ENCODE results near the gene PGPEP1.
"Not testable (repeated sequence)": the region's sequence is repeated elsewhere in the genome, so short reads cannot be mapped to it uniquely, and the experiment has no call there.

PGPEP1 gene

GRCh38 chr19:18401580-18402112 lies 61.2 kb downstream of the PGPEP1 start:
- Mint-ChIP-seq H3K4me1 (ENCODE audit: low read depth in 2 of 2) (peaks cover 0 to 12% of the 10 kb centered on the region in 2 donors), H3K9me3 (no peaks in the 10 kb centered on the region), H3K27ac (peak overlapping the region in 1 of 2 donors; percentile 39), H3K27me3 (peaks cover 10 to 24% of the 10 kb centered on the region in 2 donors), H3K4me3 (no peak overlapping the region), H3K36me3 (ENCODE audit: insufficient read depth) (peaks cover 7% of the 10 kb centered on the region)
- DNase-seq (no peak), ATAC-seq (replicated peaks) (peak; percentile 54)

DNA sequence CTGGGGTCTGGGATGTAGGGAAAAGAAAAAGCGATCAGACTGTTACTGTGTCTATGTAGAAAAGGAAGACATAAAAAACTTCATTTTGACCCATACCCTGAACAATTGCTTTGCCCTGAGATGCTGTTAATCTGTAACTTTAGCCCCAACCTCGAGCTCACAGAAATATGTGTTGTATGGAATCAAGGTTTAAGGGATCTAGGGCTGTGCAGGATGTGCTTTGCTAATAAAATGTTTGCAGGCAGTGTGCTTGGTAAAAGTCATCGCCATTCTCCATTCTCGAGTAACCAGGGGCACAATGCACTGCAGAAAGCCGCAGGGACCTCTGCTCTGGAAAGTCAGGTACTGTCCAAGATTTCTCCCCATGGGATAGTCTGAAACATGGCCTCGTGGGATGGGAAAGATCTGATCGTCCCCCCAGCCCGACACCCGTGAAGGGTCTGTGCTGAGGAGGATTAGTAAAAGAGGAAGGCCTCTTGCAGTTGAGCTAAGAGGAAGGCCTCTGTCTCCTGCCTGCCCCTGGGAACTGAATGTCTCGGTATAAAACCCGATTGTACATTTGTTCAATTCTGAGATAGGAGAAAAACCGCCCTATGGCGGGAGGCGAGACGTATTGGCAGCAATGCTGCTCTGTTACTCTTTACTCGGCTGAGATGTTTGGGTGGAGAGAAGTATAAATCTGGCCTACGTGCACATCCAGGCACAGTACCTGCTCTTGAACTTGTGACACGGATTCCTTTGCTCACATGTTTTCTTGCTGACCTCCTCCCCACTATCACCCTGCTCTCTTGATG lies 62.3 kb downstream of the PGPEP1 start:
- not testable (repeated sequence) for DNase-seq; H3K27ac Mint-ChIP-seq; H3K36me3 Mint-ChIP-seq (ENCODE audit: insufficient read depth); H3K4me3 Mint-ChIP-seq; ATAC-seq (replicated peaks); H3K9me3 Mint-ChIP-seq; H3K4me1 Mint-ChIP-seq (ENCODE audit: low read depth in 2 of 2)
- H3K27me3 Mint-ChIP-seq, result peaks cover 9 to 18% of the 10 kb centered on the region in 2 donors

DNA sequence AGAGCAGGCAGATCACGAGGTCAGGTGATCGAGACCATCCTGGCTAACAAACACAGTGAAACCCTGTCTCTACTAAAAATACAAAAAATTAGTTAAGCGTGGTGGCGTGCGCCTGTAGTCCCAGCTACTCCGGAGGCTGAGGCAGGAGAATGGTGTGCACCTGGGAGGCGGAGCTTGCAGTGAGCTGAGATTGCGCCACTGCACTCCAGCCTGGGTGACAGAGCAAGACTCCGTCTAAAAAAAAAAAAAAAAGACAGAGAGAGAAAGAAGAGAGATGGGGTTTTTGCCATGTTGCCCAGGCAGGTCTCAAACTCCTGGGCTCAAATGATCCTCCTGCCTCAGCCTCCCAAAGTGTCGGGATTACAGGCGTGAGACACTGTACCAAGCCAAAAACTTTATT lies 65.4 kb downstream of the PGPEP1 start:
- not testable (repeated sequence) for H3K27ac Mint-ChIP-seq; H3K9me3 Mint-ChIP-seq; H3K4me3 Mint-ChIP-seq; H3K27me3 Mint-ChIP-seq; H3K4me1 Mint-ChIP-seq (ENCODE audit: low read depth in 2 of 2); ATAC-seq (replicated peaks); H3K36me3 Mint-ChIP-seq (ENCODE audit: insufficient read depth); DNase-seq

GRCh38 chr19:18406749-18407148 lies 66.4 kb downstream of the PGPEP1 start:
- H3K27me3 Mint-ChIP-seq, result peaks cover 0 to 4% of the 10 kb centered on the region in 2 donors
- H3K36me3 Mint-ChIP-seq (ENCODE audit: insufficient read depth), result peaks cover 8% of the 10 kb centered on the region
- no peak overlapping the region for H3K4me3 Mint-ChIP-seq
- DNase-seq (no peak), ATAC-seq (replicated peaks) (no peak)
- H3K4me1 Mint-ChIP-seq (ENCODE audit: low read depth in 2 of 2), result peaks cover 4 to 7% of the 10 kb centered on the region in 2 donors
- no peaks in the 10 kb centered on the region for H3K9me3 Mint-ChIP-seq
- no peak overlapping the region for H3K27ac Mint-ChIP-seq

- Mint-ChIP-seq H3K36me3 (ENCODE audit: insufficient read depth) (peaks cover 3% of the 10 kb centered on the region), H3K27me3 (no peaks in the 10 kb centered on the region), H3K9me3 (no peaks in the 10 kb centered on the region), H3K27ac (no peak overlapping the region), H3K4me3 (no peak overlapping the region), H3K4me1 (ENCODE audit: low read depth in 2 of 2) (peaks cover 3 to 7% of the 10 kb centered on the region in 2 donors)
- peak; percentile 31 for ATAC-seq (replicated peaks)
- DNase-seq, result no peak
These were observed 67.7 kb downstream of the PGPEP1 start for GRCh38 chr19:18408053-18408476.

GRCh38 chr19:18412610-18413239 lies 72.3 kb downstream of the PGPEP1 start:
- Mint-ChIP-seq H3K27me3 (no peaks in the 10 kb centered on the region), H3K9me3 (no peaks in the 10 kb centered on the region), H3K27ac (peak overlapping the region in 1 of 2 donors; percentile 68), H3K4me3 (peak overlapping the region in 1 of 2 donors; percentile 4), H3K4me1 (ENCODE audit: low read depth in 2 of 2) (peaks cover 28 to 41% of the 10 kb centered on the region in 2 donors), H3K36me3 (ENCODE audit: insufficient read depth) (peaks cover 17% of the 10 kb centered on the region)
- no peak for ATAC-seq (replicated peaks)
- DNase-seq, result no peak

DNA sequence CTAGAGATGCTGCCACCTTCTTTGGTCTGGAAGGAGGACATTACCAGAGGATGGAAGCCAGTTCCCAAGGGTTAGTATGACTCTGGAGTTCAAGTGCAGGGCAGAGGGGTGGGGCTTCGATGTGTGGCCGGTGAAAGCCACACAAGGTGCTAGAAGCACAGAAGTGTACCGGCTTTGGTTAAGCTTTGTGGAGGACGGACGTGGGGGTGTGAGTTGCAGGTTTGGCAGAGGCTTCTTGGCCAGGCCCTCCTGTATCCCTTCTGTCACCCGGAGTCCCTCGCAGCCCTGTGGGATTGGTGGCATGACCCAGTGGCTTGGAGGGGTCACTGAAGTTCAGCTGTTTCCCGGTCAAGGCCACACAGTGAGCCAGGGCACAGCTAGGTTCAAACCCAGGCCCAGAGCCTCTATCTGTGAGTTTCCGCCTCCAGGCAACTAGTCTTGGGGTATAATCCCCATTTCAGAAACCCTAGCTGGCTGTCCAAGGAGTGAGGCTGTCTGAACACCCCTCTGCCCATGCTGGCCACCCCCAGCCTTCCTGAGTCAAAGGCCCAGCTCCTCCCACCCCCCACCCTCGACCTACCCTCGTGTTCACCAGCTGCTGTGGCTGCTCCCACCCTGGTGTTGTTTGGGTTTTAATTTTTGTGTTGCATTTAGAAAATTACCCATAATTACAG lies 74.2 kb downstream of the PGPEP1 start:
- Mint-ChIP-seq H3K27me3 (no peaks in the 10 kb centered on the region), H3K4me1 (ENCODE audit: low read depth in 2 of 2) (peaks cover 40 to 54% of the 10 kb centered on the region in 2 donors), H3K9me3 (no peaks in the 10 kb centered on the region), H3K27ac (peak overlapping the region; percentile 83 to 86), H3K36me3 (ENCODE audit: insufficient read depth) (peaks cover 30% of the 10 kb centered on the region), H3K4me3 (peak overlapping the region; percentile 35 to 51)
- no peak for DNase-seq
- peak; percentile 8 for ATAC-seq (replicated peaks)

GRCh38 chr19:18415178-18415867 lies 74.9 kb downstream of the PGPEP1 start:
- Mint-ChIP-seq H3K4me3 (peak overlapping the region; percentile 29 to 93), H3K27me3 (no peaks in the 10 kb centered on the region), H3K9me3 (no peaks in the 10 kb centered on the region), H3K27ac (peak overlapping the region; percentile 83 to 86), H3K36me3 (ENCODE audit: insufficient read depth) (peaks cover 36% of the 10 kb centered on the region), H3K4me1 (ENCODE audit: low read depth in 2 of 2) (peaks cover 43 to 58% of the 10 kb centered on the region in 2 donors)
- ATAC-seq (replicated peaks), result no peak
- DNase-seq, result no peak

DNA sequence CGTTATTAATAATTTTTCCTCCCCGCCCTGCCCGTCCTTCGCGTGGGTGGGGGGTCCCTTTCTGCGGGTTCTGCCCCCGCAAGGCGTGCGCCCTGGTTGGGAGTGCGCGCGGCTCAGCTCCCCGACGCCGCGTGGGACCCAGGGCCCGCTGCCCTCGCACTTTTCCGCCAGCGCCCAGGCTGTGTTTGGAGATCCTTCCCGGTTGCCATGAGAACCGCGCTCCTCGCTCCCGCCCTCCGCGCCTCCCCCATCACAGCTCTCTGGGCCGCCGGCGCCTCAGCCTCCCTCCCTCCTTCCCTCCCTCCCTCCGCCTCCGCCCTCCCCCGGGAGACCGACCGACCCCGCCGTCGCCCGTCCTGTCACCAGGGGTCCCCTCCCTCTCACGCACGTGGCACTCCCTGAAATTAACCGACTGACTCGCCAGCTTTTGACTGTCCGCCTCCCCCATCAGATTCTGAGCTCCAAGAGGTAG lies 76.4 kb downstream of the PGPEP1 start:
- peaks cover 53 to 67% of the 10 kb centered on the region in 2 donors for H3K4me1 Mint-ChIP-seq (ENCODE audit: low read depth in 2 of 2)
- H3K27me3 Mint-ChIP-seq, result no peaks in the 10 kb centered on the region
- ATAC-seq (replicated peaks) (peak; percentile 30), DNase-seq (peak; percentile 65 to 73 (median 71))
- no peaks in the 10 kb centered on the region for H3K9me3 Mint-ChIP-seq
- H3K4me3 Mint-ChIP-seq, result peak overlapping the region; percentile 88 to 93
- peak overlapping the region; percentile 90 to 97 for H3K27ac Mint-ChIP-seq
- peaks cover 39% of the 10 kb centered on the region for H3K36me3 Mint-ChIP-seq (ENCODE audit: insufficient read depth)

DNA sequence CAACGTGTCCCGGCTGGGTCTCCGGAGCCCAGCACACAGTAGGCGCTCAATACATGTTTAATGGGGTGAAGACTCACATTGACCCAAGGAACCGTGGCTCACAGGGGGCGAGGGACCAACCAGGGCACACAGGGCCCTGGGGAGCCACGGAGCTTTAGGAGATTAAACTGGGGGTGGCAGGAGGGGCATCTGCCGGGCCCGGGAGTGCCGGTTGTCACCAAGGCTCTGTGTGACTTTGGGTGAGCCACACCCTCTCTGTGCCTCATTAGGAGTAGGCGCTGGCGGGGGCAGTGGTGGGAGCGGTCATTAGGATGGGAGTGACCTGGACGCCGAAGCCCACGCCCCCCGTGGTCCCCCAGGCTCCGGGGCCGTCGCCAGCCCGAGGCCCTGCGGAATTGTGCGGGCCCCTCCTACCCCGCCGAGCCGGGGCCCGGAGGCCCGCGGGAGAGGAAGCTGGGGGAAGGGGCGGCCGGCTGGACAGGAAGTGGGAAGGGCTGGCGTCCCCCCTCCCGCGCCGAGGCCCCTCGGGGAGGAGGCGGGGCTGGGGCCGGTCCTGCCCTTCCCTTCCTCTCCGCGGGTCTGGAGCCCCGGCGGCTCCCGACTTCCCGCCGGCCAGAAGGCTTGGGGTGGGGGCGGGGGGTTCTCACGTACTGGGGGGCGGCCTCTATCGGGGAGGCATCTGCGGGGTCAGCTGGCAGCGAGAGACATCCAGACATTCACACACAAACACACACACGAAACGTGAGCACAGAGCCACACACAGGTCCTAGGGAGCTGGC lies 77.0 kb downstream of the PGPEP1 start:
- H3K36me3 Mint-ChIP-seq (ENCODE audit: insufficient read depth), result peaks cover 45% of the 10 kb centered on the region
- peak overlapping the region; percentile 97 for H3K27ac Mint-ChIP-seq
- H3K4me3 Mint-ChIP-seq, result peak overlapping the region; percentile 88 to 93
- ATAC-seq (replicated peaks), result no peak
- no peak for DNase-seq
- H3K9me3 Mint-ChIP-seq, result no peaks in the 10 kb centered on the region
- no peaks in the 10 kb centered on the region for H3K27me3 Mint-ChIP-seq
- peaks cover 58 to 72% of the 10 kb centered on the region in 2 donors for H3K4me1 Mint-ChIP-seq (ENCODE audit: low read depth in 2 of 2)

DNA sequence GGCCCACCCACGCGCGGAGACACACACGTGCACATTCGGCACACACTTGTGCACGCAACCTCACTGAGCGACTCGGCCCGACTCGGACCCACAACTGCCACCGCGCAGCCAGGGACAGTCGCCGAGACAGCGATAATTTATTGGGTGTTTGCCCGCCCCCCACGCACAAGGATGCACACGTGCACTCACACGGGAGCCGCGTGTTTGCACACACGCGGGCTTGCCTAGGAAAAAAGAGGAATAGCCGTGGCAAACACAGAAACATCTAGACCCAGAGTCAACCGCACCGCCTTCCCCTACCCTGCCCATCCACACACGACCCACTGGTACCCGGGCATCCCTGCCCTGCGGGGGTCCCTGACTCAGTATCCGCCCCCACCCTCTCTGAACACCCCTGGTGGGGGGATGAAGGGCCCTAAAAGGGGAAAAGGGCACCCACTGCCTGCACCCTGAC lies 77.7 kb downstream of the PGPEP1 start:
- peak overlapping the region; percentile 96 to 97 for H3K27ac Mint-ChIP-seq
- peaks cover 65 to 77% of the 10 kb centered on the region in 2 donors for H3K4me1 Mint-ChIP-seq (ENCODE audit: low read depth in 2 of 2)
- peaks cover 51% of the 10 kb centered on the region for H3K36me3 Mint-ChIP-seq (ENCODE audit: insufficient read depth)
- ATAC-seq (replicated peaks) (no peak), DNase-seq (no peak)
- H3K27me3 Mint-ChIP-seq, result no peaks in the 10 kb centered on the region
- no peaks in the 10 kb centered on the region for H3K9me3 Mint-ChIP-seq
- peak overlapping the region; percentile 88 to 93 for H3K4me3 Mint-ChIP-seq

- DNase-seq, result peak; percentile 56 to 64 (median 56)
These were observed 78.2 kb downstream of the PGPEP1 start for GRCh38 chr19:18418483-18419194.

More at GRCh38 chr19:18418483-18419194, 78.2 kb downstream of the PGPEP1 start:
- Mint-ChIP-seq H3K27me3 (no peaks in the 10 kb centered on the region), H3K9me3 (no peaks in the 10 kb centered on the region), H3K27ac (peak overlapping the region; percentile 96 to 97), H3K4me3 (peak overlapping the region; percentile 88 to 93), H3K36me3 (ENCODE audit: insufficient read depth) (peaks cover 51% of the 10 kb centered on the region), H3K4me1 (ENCODE audit: low read depth in 2 of 2) (peaks cover 70 to 83% of the 10 kb centered on the region in 2 donors)
- ATAC-seq (replicated peaks), result peak; percentile 48
